ENCODE results near the gene S1PR5.
"Not testable (repeated sequence)": the region's sequence is repeated elsewhere in the genome, so short reads cannot be mapped to it uniquely, and the experiment has no call there.

The S1PR5 gene

GRCh38 chr19:10544753-10545251, 27.6 kb upstream of the S1PR5 start:
- peak overlapping the region; percentile 82 for H3K4me3 ChIP-seq (ENCODE audit: low read length)
- DNase-seq (ENCODE audit: low read depth) = no peak
- no peak for TF ChIP-seq CTCF (conservative IDR thresholded peaks at IDR 0.05; ENCODE audit: low read length)

GRCh38 chr19:10544242-10544752, 27.1 kb upstream of the S1PR5 start:
- peak overlapping the region; percentile 82 for H3K4me3 ChIP-seq (ENCODE audit: low read length)
- no peak for TF ChIP-seq CTCF (conservative IDR thresholded peaks at IDR 0.05; ENCODE audit: low read length)
- no peak for DNase-seq (ENCODE audit: low read depth)

- no peak for TF ChIP-seq CTCF (conservative IDR thresholded peaks at IDR 0.05; ENCODE audit: low read length)
- peak; percentile 60 for DNase-seq (ENCODE audit: low read depth)
- peak within 1 kb of the TSS; percentile 82 for H3K4me3 ChIP-seq (ENCODE audit: low read length)
These were observed 26.4 kb upstream of the S1PR5 start, which contains the start of gene ATG4D for GRCh38 chr19:10543420-10544241. Gene ATG4D (plus strand): TSS chr19:10543904. CDS start chr19:10544091, 187 bp downstream.

- H3K4me3 ChIP-seq (ENCODE audit: low read length) = peak overlapping the region; percentile 82
- no peak for DNase-seq (ENCODE audit: low read depth)
- no peak for TF ChIP-seq CTCF (conservative IDR thresholded peaks at IDR 0.05; ENCODE audit: low read length)
These were observed 25.8 kb upstream of the S1PR5 start for GRCh38 chr19:10543059-10543419.

- not testable (repeated sequence) for H3K4me3 ChIP-seq (ENCODE audit: low read length); DNase-seq (ENCODE audit: low read depth)
These were observed 21.8 kb upstream of the S1PR5 start for GRCh38 chr19:10539016-10539415.

GRCh38 chr19:10538204-10538983, 21.1 kb upstream of the S1PR5 start:
- no peak overlapping the region for H3K4me3 ChIP-seq (ENCODE audit: low read length)
- TF ChIP-seq CTCF (conservative IDR thresholded peaks at IDR 0.05; ENCODE audit: low read length) = no peak
- DNase-seq (ENCODE audit: low read depth) = no peak

- no peak for DNase-seq (ENCODE audit: low read depth)
- TF ChIP-seq CTCF (conservative IDR thresholded peaks at IDR 0.05; ENCODE audit: low read length) = no peak
- no peak overlapping the region for H3K4me3 ChIP-seq (ENCODE audit: low read length)
These were observed 20.4 kb upstream of the S1PR5 start for GRCh38 chr19:10537668-10538067.
